GM19025 (cell line): Measurements from ENCODE around the gene MED12L.
A peak's percentile ranks its signal among the peaks of the same experiment; 100 is the strongest.

Source experiments
- ATAC-seq: cut with Tn5 transposase; IDR thresholded peaks from one replicate; pipeline ENCODE4 v1.9.1; 2021; ENCODE audit warnings: mild to moderate bottlenecking, low read depth, moderate library complexity; ENCODE audit not compliant: unreplicated experiment

MED12L gene

GRCh38 chr3:151086484-151087456 is 1.3 kb downstream of the MED12L start:
- ATAC-seq = peak; percentile 48

DNA sequence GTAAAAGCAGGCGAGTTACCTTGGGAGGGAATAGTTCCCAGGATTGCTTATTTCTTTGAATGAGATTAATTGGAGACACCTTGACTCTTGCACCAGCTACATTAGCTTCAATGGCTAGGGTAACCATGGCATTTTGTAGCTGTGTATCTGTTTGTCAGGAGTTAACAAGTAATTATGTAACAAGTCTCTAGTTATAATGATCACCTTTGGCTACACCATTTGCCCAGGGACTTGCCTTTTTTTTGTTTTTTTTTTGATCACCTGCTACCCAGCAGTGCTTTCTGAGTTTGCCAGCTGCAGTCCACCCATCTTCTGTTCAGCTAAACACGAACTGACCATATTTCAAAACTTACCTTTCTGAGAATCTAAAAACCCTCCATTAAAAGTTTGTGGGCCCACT is 2.2 kb downstream of the MED12L start:
- ATAC-seq = no peak

DNA sequence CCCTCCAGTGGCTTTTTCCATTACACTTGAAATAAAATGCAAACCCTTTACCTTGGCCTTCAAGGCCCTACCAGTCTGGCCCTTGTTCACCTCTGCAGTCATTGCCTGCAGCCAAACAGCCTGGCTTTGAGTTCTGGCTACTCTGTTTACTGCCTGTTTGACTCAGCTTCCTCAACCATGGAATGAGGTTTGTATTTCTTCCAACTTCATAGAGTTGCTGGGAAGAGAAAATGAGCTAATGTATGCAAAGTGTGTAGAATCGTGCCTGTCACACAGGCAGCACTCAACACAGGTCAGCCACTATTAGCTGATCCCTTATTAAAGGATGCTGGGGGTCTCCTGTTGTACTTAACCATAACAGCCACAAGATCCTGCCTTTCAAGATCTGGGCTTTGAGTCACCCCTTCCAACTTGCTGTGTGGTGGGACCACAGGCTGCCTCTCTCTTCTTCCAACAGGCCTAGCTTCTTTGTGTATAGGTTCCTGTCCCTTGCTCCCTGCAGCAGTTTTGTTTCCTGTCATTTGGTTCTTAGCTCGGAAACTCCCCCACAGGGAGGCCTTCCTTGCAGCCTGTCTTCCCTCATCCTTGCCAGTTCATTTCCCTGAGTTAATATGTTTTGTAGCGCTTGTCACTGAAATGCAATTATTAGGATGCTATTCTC is 6.4 kb downstream of the MED12L start:
- ATAC-seq = no peak

GRCh38 chr3:151093148-151093547 is 7.7 kb downstream of the MED12L start:
- no peak for ATAC-seq

DNA sequence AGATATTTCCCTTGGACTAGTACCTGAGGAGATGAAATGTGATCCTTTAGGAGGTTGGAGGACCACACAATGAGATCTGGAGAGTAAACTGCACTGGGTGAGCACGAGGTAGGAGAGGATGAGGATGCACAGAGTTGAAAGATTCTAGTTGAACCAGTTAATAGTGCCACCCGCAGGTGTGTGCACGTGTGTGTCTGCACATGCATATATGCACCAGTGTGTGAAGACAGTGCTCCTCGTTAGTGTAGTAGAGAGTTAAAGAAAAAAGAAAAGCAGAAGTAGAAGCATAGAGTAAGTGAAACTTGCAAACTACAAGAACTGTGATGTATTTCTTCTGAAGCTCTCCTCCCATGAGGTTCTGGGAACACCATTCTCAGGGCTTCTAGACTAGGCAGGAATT is 8.4 kb downstream of the MED12L start:
- ATAC-seq = no peak

DNA sequence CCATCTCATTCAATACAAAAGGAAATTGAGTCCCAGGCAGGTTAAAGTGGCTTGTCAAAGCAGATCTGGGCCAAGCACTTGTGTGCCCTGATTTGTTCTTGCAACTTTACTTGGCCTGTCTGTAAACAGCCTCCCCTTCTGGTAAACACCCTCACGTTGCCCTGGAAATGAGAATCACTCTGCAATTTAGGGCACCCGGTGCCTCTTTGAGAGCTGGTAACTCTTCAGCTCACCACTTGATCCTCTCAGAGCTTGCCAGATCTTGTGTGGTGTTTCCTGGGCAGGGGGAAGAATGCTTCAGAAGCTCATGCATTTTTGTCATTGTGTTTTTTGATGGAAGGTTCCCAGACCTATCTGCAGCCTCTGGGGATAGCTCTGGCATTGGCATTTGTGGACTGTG is 11.3 kb downstream of the MED12L start:
- no peak for ATAC-seq

DNA sequence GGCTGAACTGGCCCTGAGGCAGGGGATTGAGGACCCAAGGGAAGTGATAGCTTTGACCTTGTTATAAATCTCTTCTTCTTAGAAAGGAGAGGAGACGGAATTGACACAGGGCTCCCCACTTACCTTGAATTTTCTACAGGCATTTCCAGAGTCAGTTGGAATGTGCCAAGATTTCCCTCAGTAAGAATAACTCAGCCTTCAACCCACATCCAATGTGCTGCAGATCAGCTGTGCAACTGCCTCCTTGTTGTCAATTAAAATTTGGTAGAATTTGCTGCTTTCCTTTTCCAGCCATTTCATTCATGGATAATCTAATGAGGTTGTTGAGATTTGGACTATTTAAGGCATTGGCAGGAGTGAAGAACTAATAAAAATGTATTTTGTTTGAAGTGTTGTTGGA is 14.6 kb downstream of the MED12L start:
- ATAC-seq = no peak

DNA sequence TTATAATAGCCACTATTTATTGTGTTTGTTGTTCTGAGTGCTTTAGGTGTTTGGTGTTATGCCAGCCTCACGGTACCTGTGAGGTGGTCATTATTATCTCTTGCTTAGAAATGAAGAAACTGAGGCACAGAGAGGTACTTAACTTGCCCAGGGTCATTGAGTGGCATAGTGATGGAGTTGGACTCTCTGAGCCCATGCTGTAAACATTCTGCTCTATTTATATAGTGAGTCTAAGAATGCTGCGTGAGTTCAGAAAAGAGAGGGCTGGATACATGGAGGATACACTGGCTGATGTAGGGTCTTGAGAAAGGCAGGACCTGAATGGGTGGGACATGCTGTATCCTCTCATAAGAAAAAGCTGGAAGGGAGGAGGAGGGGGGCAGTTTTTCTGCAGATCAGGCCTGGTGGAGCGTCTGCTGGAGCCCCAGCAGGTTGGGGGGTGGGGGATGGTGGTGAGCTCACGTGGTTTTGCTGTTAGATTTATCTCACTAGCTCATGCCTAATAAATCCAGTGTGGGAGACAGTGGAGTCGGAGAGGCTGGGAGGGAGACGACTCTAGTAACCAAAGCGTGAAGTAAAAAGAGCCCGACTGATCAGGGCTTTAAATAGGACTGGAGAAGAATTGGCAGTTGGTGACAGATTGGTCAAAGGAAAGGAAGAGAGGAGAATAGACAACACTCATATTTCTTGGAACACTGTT is 16.0 kb downstream of the MED12L start:
- no peak for ATAC-seq

DNA sequence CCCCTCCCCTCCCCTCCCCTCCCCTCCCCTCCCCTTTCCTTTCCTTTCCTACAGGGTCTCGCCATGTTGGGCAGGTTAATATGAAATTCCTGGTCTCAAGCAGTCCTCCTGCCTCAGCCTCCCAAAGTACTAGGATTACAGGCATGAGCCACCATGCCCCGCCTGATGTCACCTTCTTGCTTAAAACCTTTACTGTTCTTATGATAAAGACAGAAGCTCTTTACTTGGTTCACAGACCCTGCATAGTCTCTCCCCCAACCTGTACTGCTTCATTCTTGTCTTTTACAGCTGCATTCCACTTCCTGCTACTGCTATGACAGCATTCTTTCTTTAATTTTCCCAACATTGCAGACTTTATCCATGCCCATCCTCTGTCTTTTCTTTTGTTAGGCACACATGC is 20.8 kb downstream of the MED12L start:
- ATAC-seq = no peak

DNA sequence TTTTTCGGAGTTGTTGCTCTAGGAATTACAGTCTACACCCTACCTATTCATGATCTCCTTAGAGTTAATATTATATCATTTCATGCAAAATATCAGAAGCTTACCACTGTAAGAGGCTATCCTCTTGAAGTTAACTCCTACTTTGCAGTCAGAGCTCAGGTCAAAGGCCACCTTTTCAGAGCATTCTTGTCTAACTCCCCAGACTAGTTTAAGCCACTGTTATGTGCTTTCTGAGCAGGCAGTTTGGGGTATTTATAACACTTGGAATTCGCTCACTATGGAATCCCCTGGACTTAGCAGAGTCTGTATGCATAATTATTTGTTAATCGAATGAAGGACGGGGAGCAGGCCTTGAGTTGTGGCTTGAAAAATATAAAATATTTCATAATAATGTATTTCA is 21.7 kb downstream of the MED12L start:
- no peak for ATAC-seq

GRCh38 chr3:151107701-151108100 is 22.2 kb downstream of the MED12L start:
- no peak for ATAC-seq

DNA sequence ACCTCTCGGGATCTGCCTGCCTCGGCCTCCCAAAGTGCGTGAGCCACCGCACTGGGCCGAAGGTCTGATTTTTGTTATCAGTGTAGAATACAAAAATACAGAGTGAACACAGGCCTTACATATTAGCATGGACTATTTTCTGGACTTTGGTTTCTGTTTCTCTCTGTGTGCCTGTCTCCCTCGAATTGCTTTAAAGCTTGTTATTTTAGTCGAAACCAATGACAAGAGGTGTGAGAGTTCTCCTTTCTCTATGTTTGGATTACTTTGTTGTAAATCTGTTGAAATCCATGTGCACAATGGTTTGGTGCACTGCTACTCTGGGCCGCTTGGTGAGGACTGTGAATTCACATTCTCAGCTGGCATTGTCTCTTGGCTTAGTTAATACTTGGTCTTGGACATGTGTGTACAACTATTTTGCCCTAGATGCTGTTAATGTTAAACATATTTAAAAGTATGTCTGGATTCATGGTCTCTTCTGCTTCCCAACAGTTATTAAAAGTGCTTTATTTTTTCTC is 23.9 kb downstream of the MED12L start:
- ATAC-seq = no peak

GRCh38 chr3:151112731-151113130 is 27.3 kb downstream of the MED12L start:
- ATAC-seq = no peak

DNA sequence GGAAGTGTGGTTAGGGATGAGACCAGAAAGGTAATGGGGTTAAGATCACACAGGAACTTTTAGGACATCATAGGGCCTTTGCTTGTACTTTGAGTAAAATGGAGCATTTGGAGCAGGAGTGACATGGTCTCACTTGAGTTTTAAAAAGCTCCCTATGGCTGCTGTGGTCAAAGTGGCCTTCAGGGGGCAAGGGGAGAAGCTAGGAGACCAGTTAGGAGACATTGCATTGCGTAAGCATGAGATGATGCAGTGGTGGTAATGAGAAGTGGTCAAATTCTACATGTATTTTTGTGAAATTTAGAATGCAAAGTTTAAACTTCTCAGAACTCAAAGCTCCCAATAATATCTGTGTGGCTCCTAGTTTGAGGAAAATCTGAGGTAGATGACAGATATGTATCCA is 27.9 kb downstream of the MED12L start:
- ATAC-seq = no peak

- no peak for ATAC-seq
These were observed 31.6 kb downstream of the MED12L start for GRCh38 chr3:151117047-151117446.

DNA sequence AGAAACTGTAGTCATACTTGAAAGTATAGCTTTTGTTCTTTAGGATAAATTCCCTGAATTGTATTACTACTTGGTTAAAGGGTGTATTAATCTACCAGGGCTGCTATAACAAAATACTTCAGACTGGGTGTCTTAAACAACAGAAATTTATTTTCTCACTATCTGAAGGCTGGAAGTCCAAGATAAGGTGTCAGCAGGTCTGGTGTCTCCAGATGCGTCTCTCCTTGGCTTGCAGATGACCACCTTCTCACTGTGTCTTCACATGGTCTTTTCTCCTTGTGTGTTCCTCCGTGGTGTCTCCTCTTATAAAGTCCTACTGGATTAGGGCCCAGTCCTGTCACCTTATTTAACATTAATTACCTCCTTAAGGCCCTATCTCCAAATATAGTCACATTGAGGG is 33.7 kb downstream of the MED12L start:
- ATAC-seq = no peak

DNA sequence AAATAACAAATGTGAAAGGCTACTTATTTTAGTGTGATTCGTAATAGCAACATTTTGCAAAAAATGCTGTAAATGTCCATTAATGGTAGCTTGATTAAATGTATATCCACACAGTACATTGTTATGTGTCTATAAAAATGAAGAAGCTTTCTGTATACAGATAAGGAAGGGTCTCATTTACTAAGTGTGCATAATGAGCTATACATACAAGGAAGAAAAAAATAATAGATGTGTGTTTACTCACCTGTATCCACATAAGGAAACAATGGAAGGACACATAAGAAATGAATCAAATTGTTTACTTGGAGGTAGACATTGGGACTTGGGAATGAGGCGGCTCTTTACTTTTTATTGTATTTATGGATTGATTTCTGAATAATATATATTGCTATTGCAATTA is 34.9 kb downstream of the MED12L start:
- no peak for ATAC-seq

GRCh38 chr3:151121016-151121415 is 35.6 kb downstream of the MED12L start:
- no peak for ATAC-seq

- no peak for ATAC-seq
These were observed 38.4 kb downstream of the MED12L start for GRCh38 chr3:151123827-151124226.

DNA sequence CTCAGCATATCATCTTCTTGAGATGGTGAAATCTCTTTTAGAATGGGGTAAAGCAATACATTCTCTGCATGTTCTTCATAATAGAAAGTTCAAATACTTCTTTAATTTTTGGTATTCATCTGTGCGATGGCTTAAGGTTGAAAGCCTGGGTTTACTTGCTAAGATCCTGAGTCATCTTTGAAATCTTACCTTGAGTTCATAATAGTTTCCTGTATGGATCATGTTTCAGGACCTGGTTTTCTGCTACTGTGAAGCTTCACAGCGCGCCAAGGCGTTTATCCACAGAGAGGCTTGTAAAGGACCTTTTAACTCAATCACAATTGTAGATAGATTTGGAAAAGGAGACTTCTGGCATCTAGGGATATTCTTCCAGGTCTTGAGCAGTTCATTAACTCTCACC is 39.0 kb downstream of the MED12L start:
- no peak for ATAC-seq

- no peak for ATAC-seq
These were observed 45.0 kb downstream of the MED12L start for GRCh38 chr3:151130428-151130827.
